HepG2 (cell line): ENCODE data around the gene LMAN2L. TPM values are rescaled to one million over a fixed set of nuclear protein-coding genes. Genes with fewer than 3 reads are reported as not detected.

ENCODE experiments used
- ATAC-seq: fragments of 200-7000 bp; cut with Tn5 transposase; 3 replicates; pipeline ENCODE4 v1.9.1; 2020; ENCODE audit warnings: mild to moderate bottlenecking, moderate library complexity
- BruUV-seq: library from RNA; stranded (reverse); fragments of 400-500 nt; replicated peaks from 2 replicates; lab custom pipeline; 2021; lab: Mats Ljungman, UMichigan
- CTCF ChIA-PET: fragments of 300-600 bp; formaldehyde crosslinking; extraction: SDS; loops from one replicate; lab custom pipeline; 2021; ENCODE audit warnings: low total read pairs, inconsistent platforms, low intra/inter-chr PET ratio; lab: Yijun Ruan, JAX
- POLR2A ChIA-PET: fragments of 350-600 bp; sonication (Branson Sonifier 250); formaldehyde crosslinking; loops from one replicate; lab custom pipeline; 2020; ENCODE audit warnings: antibody characterized with exemption, inconsistent platforms; lab: Yijun Ruan, JAX
- DNase-seq: peaks from one replicate; pipeline ENCODE4 v3.0.0-alpha.2; 2015; ENCODE audit warnings: low spot score
- FAIRE-seq: peaks from 3 replicates; lab custom pipeline; 2011; peaks lifted over from hg19 to GRCh38; lab: Jason Lieb, UNC
- H2AFZ ChIP-seq: one replicate; pipeline ENCODE4 v1.6.1; 2011; ENCODE audit warnings: low read length, inconsistent platforms
- H3K27ac ChIP-seq: fragments of 300-600 bp; 3 replicates; pipeline ENCODE4 v1.8.0; 2011; ENCODE audit warnings: mixed run types, mild to moderate bottlenecking, mixed read lengths, low read length, inconsistent platforms; ENCODE audit not compliant: insufficient read depth; ENCODE audit errors: extremely low read length
- H3K27me3 ChIP-seq, 2 experiments: fragments of 200-600 bp in 1 of 2; 2 replicates in 1 of 2; 3 replicates in 1 of 2; pipeline versions ENCODE4 v1.6.0 to v1.8.0; 2011; ENCODE audit warnings: low read length in 2 of 2, mild to moderate bottlenecking in 2 of 2, moderate library complexity in 2 of 2, inconsistent platforms in 1 of 2; ENCODE audit not compliant: insufficient read depth in 2 of 2, control insufficient read depth in 1 of 2
- H3K36me3 ChIP-seq, 2 experiments: fragments of 200-600 bp in 1 of 2; replicated peaks in 1 of 2; 2 replicates in 1 of 2; 3 replicates in 1 of 2; pipeline versions ENCODE4 v1.5.1 to v1.8.0; 2011; ENCODE audit warnings: low read length in 2 of 2, inconsistent platforms in 1 of 2; ENCODE audit not compliant: insufficient read depth in 2 of 2, control insufficient read depth in 1 of 2
- H3K4me1 ChIP-seq: 2 replicates; pipeline ENCODE4 v1.5.1; 2012; ENCODE audit warnings: low read length, inconsistent platforms; ENCODE audit not compliant: insufficient read depth
- H3K4me2 ChIP-seq: 2 replicates; pipeline ENCODE4 v1.6.0; 2011; ENCODE audit warnings: low read depth, low read length, inconsistent platforms
- H3K4me3 ChIP-seq, 3 experiments: fragments of 200-600 bp in 1 of 3; sonication (generic), shearing (Covaris generic) in 1 of 3; replicated peaks in 1 of 3; 2 replicates each; pipeline ENCODE4 v1.5.1; 2011 to 2016; ENCODE audit warnings: low read length in 3 of 3, inconsistent platforms in 2 of 3, low read depth in 2 of 3, mild to moderate bottlenecking in 2 of 3, control low read depth in 1 of 3, mixed read lengths in 1 of 3; ENCODE audit not compliant: insufficient read depth in 1 of 3
- H3K79me2 ChIP-seq: one replicate; pipeline ENCODE4 v1.6.1; 2011; ENCODE audit warnings: low read length, inconsistent platforms; ENCODE audit not compliant: insufficient read depth
- H3K9ac ChIP-seq: 2 replicates; pipeline ENCODE4 v1.6.0; 2011; ENCODE audit warnings: mild to moderate bottlenecking, low read depth, low read length, inconsistent platforms; ENCODE audit not compliant: insufficient read depth
- H3K9me3 ChIP-seq: 2 replicates; pipeline ENCODE4 v1.5.1; 2012; ENCODE audit warnings: mild to moderate bottlenecking, low read length
- H4K20me1 ChIP-seq: 2 replicates; pipeline ENCODE4 v1.6.0; 2011; ENCODE audit warnings: inconsistent platforms, mild to moderate bottlenecking, low read length, moderate library complexity; ENCODE audit not compliant: insufficient read depth
- ARID3A ChIP-seq: IDR thresholded peaks from 2 replicates; pipeline ENCODE4 v1.6.1; 2012; ENCODE audit warnings: low read depth, low read length, improper control_type of control experiment
- ATAD3A ChIP-seq: sonication (generic); formaldehyde crosslinking; IDR thresholded peaks from 2 replicates; pipeline ENCODE4 v1.4.0; 2020; ENCODE audit warnings: missing genetic modification reagents
- CEBPZ ChIP-seq: IDR thresholded peaks from 2 replicates; pipeline ENCODE4 v1.6.1; 2012; ENCODE audit warnings: low read length, improper control_type of control experiment
- ELF1 ChIP-seq: sonication (generic); formaldehyde crosslinking; IDR thresholded peaks from 2 replicates; pipeline ENCODE4 v1.4.0; 2020; ENCODE audit warnings: missing genetic modification reagents
- HOXA9 ChIP-seq: sonication (generic); formaldehyde crosslinking; IDR thresholded peaks from 2 replicates; pipeline ENCODE4 v1.8.1; 2022; ENCODE audit warnings: missing genetic modification reagents, mild to moderate bottlenecking, moderate library complexity, borderline replicate concordance
- JUND ChIP-seq: sonication (generic); formaldehyde crosslinking; IDR thresholded peaks from 2 replicates; pipeline ENCODE4 v1.8.0; 2022; ENCODE audit warnings: mild to moderate bottlenecking, missing genetic modification reagents
- KLF12 ChIP-seq: sonication (generic); formaldehyde crosslinking; IDR thresholded peaks from 2 replicates; pipeline ENCODE4 v1.4.0; 2020; ENCODE audit warnings: missing genetic modification reagents, borderline replicate concordance
- KMT2B ChIP-seq: IDR thresholded peaks from 2 replicates; pipeline ENCODE4 v1.6.1; 2016; ENCODE audit warnings: missing genetic modification reagents, missing compliant biosample characterization
- MED8 ChIP-seq: sonication (generic); formaldehyde crosslinking; IDR thresholded peaks from 2 replicates; pipeline ENCODE4 v1.8.1; 2023; ENCODE audit warnings: mild to moderate bottlenecking, missing genetic modification reagents; ENCODE audit not compliant: insufficient replicate concordance
- POLR2AphosphoS5 ChIP-seq: IDR thresholded peaks from 2 replicates; pipeline ENCODE4 v1.6.1; 2012; ENCODE audit warnings: low read depth, low read length
- RFX1 ChIP-seq: fragments of 450-650 bp; IDR thresholded peaks from 2 replicates; pipeline ENCODE4 v1.6.1; 2017
- SNRNP70 ChIP-seq: fragments of 200-400 bp; formaldehyde crosslinking; IDR thresholded peaks from 2 replicates; pipeline ENCODE4 v1.6.1; 2017; ENCODE audit warnings: mild to moderate bottlenecking, low read depth, low read length, moderate library complexity
- ZFP37 ChIP-seq: sonication (generic); formaldehyde crosslinking; IDR thresholded peaks from 2 replicates; pipeline ENCODE4 v1.4.0; 2020; ENCODE audit warnings: missing genetic modification reagents, borderline replicate concordance
- ZIK1 ChIP-seq: sonication (generic); formaldehyde crosslinking; IDR thresholded peaks from 2 replicates; pipeline ENCODE4 v1.5.0; 2020; ENCODE audit warnings: mild to moderate bottlenecking, low read depth, missing genetic modification reagents, borderline replicate concordance
- ZNF614 ChIP-seq: IDR thresholded peaks from 2 replicates; pipeline ENCODE4 v1.6.1; 2018; ENCODE audit warnings: missing biosample characterization, missing genetic modification reagents, inconsistent platforms, borderline replicate concordance
- ZUFSP ChIP-seq: sonication (generic); formaldehyde crosslinking; IDR thresholded peaks from 2 replicates; pipeline ENCODE4 v1.9.0; 2021; ENCODE audit warnings: missing genetic modification reagents, mild to moderate bottlenecking, borderline replicate concordance
- WGBS: methylation state at CpG from one replicate; pipeline ENCODE4 v1.1.6; 2017; ENCODE audit warnings: low lambda C conversion rate; 5-methylcytosine and 5-hydroxymethylcytosine counted together
- in situ Hi-C: cut with HindIII; loops from 2 replicates; pipeline ENCODE4 v1.10.0; 2017; ENCODE audit warnings: low pct_unique_long_range_greater_than_20kb; ENCODE audit not compliant: extremely low pct_ligation_motif_present
- intact Hi-C: fragments of 100-400 bp; cut with micrococcal nuclease; formaldehyde crosslinking; loops from one replicate; pipeline ENCODE4 v1.10.0; 2022; ENCODE audit not compliant: unreplicated experiment
- polyA plus RNA-seq, 8 experiments: library from polyadenylated mRNA; depleted of rRNA in 3 of 8; stranded (reverse) in 7 of 8; unstranded in 1 of 8; fragments of >200 nt; fragmentation: Illumina TruSeq in 4 of 8; extraction: Trizol in 4 of 8; gene quantifications; 2 replicates each; pipeline versions ENCODE4 v1.2.1 to v1.2.3, GENCODE V29; 2011 to 2016; ENCODE audit warnings: low read depth in 4 of 8, missing spikeins in 1 of 8, mixed read lengths in 1 of 8; ENCODE audit not compliant: insufficient read depth in 1 of 8
- total RNA-seq, 5 experiments: library from RNA; depleted of rRNA; stranded (reverse); fragments of >200 nt; fragmentation: Illumina TruSeq; extraction: Trizol; gene quantifications; 2 replicates each; pipeline ENCODE4 v1.2.3, GENCODE V29; 2016; ENCODE audit warnings: low read depth in 1 of 5
- TF ChIP-seq, protein P1 (sequence below): IDR thresholded peaks from 2 replicates; pipeline ENCODE4 v1.6.1; 2016; ENCODE audit warnings: mild to moderate bottlenecking, missing biosample characterization, missing genetic modification reagents
- TF ChIP-seq, protein P2 (sequence below): sonication (generic); formaldehyde crosslinking; IDR thresholded peaks from 2 replicates; pipeline ENCODE4 v1.4.0; 2020; ENCODE audit warnings: missing genetic modification reagents

Gene LMAN2L
- total and polyA plus RNA-seq, 2 of the 13 experiments (the other 11 are each of a cell fraction or from before 2014, with no cell fraction given) = 39.1 to 57.9 TPM

DNA sequence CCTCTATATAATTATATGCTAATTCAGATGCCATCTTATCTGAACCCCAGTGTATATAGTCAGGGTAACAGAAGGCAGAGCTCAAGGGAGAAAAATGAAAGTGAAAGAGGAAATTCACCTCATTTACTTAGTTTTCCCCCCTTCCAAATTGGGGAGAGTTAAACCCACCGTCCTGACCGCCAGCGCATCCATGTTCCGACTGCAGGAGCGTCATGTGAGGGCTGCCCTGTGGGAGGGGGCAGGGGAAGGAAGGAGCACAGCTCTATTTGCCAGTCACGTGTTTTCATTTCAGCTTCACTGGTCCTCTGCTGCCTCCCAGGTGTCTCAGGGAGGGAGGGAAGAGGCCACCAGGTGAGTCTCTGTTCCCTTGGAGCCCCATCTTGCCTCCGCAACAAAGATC is 34.1 kb upstream of the LMAN2L start:
- Histone ChIP-seq H3K4me2 (no peak overlapping the region), H3K4me1 (peaks cover 15% of the 10 kb centered on the region), H3K27me3 (no peaks in the 10 kb centered on the region), H2AFZ (no peak overlapping the region), H4K20me1 (no peaks in the 10 kb centered on the region; the same call in 1 of the 2 replicates), H3K79me2 (no peaks in the 10 kb centered on the region), H3K27ac (no peak overlapping the region), H3K9me3 (no peaks in the 10 kb centered on the region), H3K36me3 (no peaks in the 10 kb centered on the region), H3K9ac (no peak overlapping the region), H3K4me3 (no peak overlapping the region)
- intact Hi-C loops = no loop called here
- ATAC-seq (no peak), DNase-seq (no peak), FAIRE-seq (no peak)
- 89% methylated on average over 7 of the region's 7 CpGs for WGBS
- ChIA-PET POLR2A (no interaction called here), CTCF (no interaction called here)
- in situ Hi-C loops = no loop called here
- no TSS peak for BruUV-seq
- TF ChIP-seq KLF12 (CRISPR knock-in tag) = no peak
- TF ChIP-seq, protein P1, sequence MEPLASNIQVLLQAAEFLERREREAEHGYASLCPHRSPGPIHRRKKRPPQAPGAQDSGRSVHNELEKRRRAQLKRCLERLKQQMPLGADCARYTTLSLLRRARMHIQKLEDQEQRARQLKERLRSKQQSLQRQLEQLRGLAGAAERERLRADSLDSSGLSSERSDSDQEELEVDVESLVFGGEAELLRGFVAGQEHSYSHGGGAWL = no peak
- TF ChIP-seq, protein P2, sequence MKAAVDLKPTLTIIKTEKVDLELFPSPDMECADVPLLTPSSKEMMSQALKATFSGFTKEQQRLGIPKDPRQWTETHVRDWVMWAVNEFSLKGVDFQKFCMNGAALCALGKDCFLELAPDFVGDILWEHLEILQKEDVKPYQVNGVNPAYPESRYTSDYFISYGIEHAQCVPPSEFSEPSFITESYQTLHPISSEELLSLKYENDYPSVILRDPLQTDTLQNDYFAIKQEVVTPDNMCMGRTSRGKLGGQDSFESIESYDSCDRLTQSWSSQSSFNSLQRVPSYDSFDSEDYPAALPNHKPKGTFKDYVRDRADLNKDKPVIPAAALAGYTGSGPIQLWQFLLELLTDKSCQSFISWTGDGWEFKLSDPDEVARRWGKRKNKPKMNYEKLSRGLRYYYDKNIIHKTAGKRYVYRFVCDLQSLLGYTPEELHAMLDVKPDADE (CRISPR knock-in tag) = no peak
- TF ChIP-seq ZUFSP (CRISPR knock-in tag) = no peak
- TF ChIP-seq POLR2AphosphoS5 = no peak
- no peak for TF ChIP-seq ZIK1 (CRISPR knock-in tag)
- TF ChIP-seq SNRNP70 = no peak
- TF ChIP-seq ZFP37 (CRISPR knock-in tag) = no peak
- no peak for TF ChIP-seq ATAD3A (CRISPR knock-in tag)
- no peak for TF ChIP-seq ARID3A
- no peak for TF ChIP-seq MED8 (CRISPR knock-in tag)
- TF ChIP-seq JUND = no peak
- TF ChIP-seq CEBPZ = no peak
- no peak for TF ChIP-seq HOXA9
- TF ChIP-seq ELF1 (CRISPR knock-in tag) = no peak
- TF ChIP-seq RFX1 = no peak
- TF ChIP-seq KMT2B (CRISPR knock-in tag) = no peak
- no peak for TF ChIP-seq ZNF614 (CRISPR knock-in tag)
